ENCODE measurements around the gene FAM171A1.
"Not testable (repeated sequence)": the region's sequence is repeated elsewhere in the genome, so short reads cannot be mapped to it uniquely, and the experiment has no call there.

The FAM171A1 gene

GRCh38 chr10:15220445-15220844 is 150.6 kb downstream of the FAM171A1 start:
- Histone ChIP-seq H3K27me3 (ENCODE audit: insufficient read depth, low read length) (no peaks in the 10 kb centered on the region), H3K36me3 (ENCODE audit: insufficient read depth, low read length) (peaks cover 8% of the 10 kb centered on the region; the same call in 1 of the 2 replicates)
- 93% methylated on average over 3 of the region's 3 CpGs for WGBS

GRCh38 chr10:15216700-15217099 is 154.4 kb downstream of the FAM171A1 start:
- 100% methylated on average over 5 of the region's 6 CpGs for WGBS
- H3K27ac ChIP-seq (ENCODE audit: low read depth, low read length) = no peak overlapping the region
- H3K4me1 ChIP-seq (ENCODE audit: insufficient read depth, low read length) = no peaks in the 10 kb centered on the region
- no peaks in the 10 kb centered on the region for H3K27me3 ChIP-seq (ENCODE audit: insufficient read depth, low read length)
- H3K9ac ChIP-seq (ENCODE audit: low read depth, low read length) = no peak overlapping the region
- H3K9me3 ChIP-seq (ENCODE audit: insufficient read depth, low read depth, low read length) = no peaks in the 10 kb centered on the region
- H3K4me3 ChIP-seq (ENCODE audit: low read length) = no peak overlapping the region
- peaks cover 24% of the 10 kb centered on the region for H3K36me3 ChIP-seq (ENCODE audit: insufficient read depth, low read length)

More at GRCh38 chr10:15220445-15220844, 150.6 kb downstream of the FAM171A1 start:
- H3K9me3 ChIP-seq (ENCODE audit: insufficient read depth, low read depth, low read length) = no peaks in the 10 kb centered on the region
- H3K27ac ChIP-seq (ENCODE audit: low read depth, low read length) = no peak overlapping the region
- no peaks in the 10 kb centered on the region for H3K4me1 ChIP-seq (ENCODE audit: insufficient read depth, low read length)
- H3K9ac ChIP-seq (ENCODE audit: low read depth, low read length) = no peak overlapping the region
- H3K4me3 ChIP-seq (ENCODE audit: low read length) = no peak overlapping the region

DNA sequence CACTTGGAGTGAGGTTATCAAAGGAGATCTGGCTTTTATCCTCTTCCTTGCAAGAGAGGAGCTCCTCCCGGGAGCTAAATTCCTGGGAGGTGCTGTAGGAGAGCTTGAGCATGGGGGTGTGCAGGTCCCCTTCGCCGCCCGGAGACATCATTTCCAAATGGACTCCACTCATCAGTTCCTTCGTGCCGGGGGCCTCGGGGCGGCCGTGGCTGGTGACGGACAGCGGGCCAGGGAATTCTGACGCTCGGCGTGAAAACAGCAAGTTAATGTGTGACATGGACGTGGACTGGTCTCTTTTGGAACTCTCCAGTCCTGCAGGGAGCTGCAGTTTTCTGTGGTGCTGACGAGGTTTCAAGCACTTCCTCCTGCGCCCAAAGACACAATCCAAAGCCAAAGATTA is 156.9 kb downstream of the FAM171A1 start:
- peaks cover 23% of the 10 kb centered on the region for H3K36me3 ChIP-seq (ENCODE audit: insufficient read depth, low read length)
- H3K4me1 ChIP-seq (ENCODE audit: insufficient read depth, low read length) = no peaks in the 10 kb centered on the region
- H3K4me3 ChIP-seq (ENCODE audit: low read length) = no peak overlapping the region
- no peak overlapping the region for H3K9ac ChIP-seq (ENCODE audit: low read depth, low read length)
- 97% methylated on average over 17 of the region's 17 CpGs for WGBS
- H3K9me3 ChIP-seq (ENCODE audit: insufficient read depth, low read depth, low read length) = no peaks in the 10 kb centered on the region
- no peaks in the 10 kb centered on the region for H3K27me3 ChIP-seq (ENCODE audit: insufficient read depth, low read length)
- H3K27ac ChIP-seq (ENCODE audit: low read depth, low read length) = no peak overlapping the region

GRCh38 chr10:15213461-15213861 is 157.6 kb downstream of the FAM171A1 start:
- WGBS = 95% methylated on average over 18 of the region's 18 CpGs
- no peak overlapping the region for H3K27ac ChIP-seq (ENCODE audit: low read depth, low read length)
- no peak overlapping the region for H3K4me3 ChIP-seq (ENCODE audit: low read length)
- H3K36me3 ChIP-seq (ENCODE audit: insufficient read depth, low read length) = peaks cover 18% of the 10 kb centered on the region
- H3K9ac ChIP-seq (ENCODE audit: low read depth, low read length) = no peak overlapping the region
- no peaks in the 10 kb centered on the region for H3K4me1 ChIP-seq (ENCODE audit: insufficient read depth, low read length)
- H3K9me3 ChIP-seq (ENCODE audit: insufficient read depth, low read depth, low read length) = no peaks in the 10 kb centered on the region
- no peaks in the 10 kb centered on the region for H3K27me3 ChIP-seq (ENCODE audit: insufficient read depth, low read length)

DNA sequence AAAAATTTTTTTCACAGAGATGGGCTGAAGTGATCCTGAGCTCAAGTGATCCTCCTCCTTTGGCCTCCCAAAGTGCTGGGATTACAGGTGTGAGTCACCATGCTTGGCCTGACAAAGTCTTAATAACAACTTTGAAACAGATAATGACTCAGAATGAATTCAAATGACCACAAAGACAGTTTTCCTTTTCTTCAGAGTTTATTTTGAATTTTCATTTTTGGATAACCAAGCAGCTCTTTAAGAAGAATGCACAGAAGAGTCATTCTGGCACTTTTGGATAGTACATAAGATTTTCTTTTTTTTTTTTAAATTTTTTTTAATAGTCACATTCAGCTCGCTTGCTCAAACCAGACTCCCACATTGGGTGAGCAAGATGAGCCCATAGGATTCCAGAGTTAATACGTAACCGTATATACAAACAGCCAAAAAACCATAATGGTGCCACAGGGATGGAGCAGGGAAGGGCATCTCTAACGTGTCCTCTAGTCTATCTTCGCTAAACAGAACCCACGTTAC is 159.6 kb downstream of the FAM171A1 start:
- no peaks in the 10 kb centered on the region for H3K27me3 ChIP-seq (ENCODE audit: insufficient read depth, low read length)
- H3K4me1 ChIP-seq (ENCODE audit: insufficient read depth, low read length) = no peaks in the 10 kb centered on the region
- no peak overlapping the region for H3K4me3 ChIP-seq (ENCODE audit: low read length)
- 94% methylated on average over 6 of the region's 6 CpGs for WGBS
- no peak overlapping the region for H3K9ac ChIP-seq (ENCODE audit: low read depth, low read length)
- H3K36me3 ChIP-seq (ENCODE audit: insufficient read depth, low read length) = peaks cover 16% of the 10 kb centered on the region
- H3K9me3 ChIP-seq (ENCODE audit: insufficient read depth, low read depth, low read length) = no peaks in the 10 kb centered on the region
- no peak overlapping the region for H3K27ac ChIP-seq (ENCODE audit: low read depth, low read length)

DNA sequence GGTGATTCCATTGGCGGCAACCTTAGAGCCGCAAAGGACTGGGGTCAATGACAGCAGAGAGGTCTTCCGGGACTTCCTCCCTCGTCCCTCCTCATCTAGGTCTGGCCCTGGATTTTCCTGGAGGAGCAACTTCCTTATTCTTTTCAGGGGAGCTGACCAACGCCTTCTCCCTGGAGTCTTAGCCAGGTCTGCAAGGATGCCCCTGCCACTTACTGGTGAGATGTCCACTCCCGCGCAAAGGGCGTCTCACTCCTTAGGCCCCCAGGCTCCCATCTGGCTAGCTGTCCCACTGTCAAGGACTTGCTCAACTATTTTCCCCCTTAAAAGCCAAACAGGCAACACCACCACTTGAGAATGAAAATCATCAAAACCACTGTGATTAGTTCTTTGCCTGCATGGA is 160.6 kb downstream of the FAM171A1 start:
- no peaks in the 10 kb centered on the region for H3K9me3 ChIP-seq (ENCODE audit: insufficient read depth, low read depth, low read length)
- H3K36me3 ChIP-seq (ENCODE audit: insufficient read depth, low read length) = peaks cover 16% of the 10 kb centered on the region
- 94% methylated on average over 8 of the region's 8 CpGs for WGBS
- H3K4me1 ChIP-seq (ENCODE audit: insufficient read depth, low read length) = no peaks in the 10 kb centered on the region
- no peaks in the 10 kb centered on the region for H3K27me3 ChIP-seq (ENCODE audit: insufficient read depth, low read length)
- H3K4me3 ChIP-seq (ENCODE audit: low read length) = no peak overlapping the region
- no peak overlapping the region for H3K9ac ChIP-seq (ENCODE audit: low read depth, low read length)
- H3K27ac ChIP-seq (ENCODE audit: low read depth, low read length) = no peak overlapping the region

GRCh38 chr10:15209827-15210509 is 161.1 kb downstream of the FAM171A1 start:
- Histone ChIP-seq H3K36me3 (ENCODE audit: insufficient read depth, low read length) (peaks cover 16% of the 10 kb centered on the region), H3K27me3 (ENCODE audit: insufficient read depth, low read length) (no peaks in the 10 kb centered on the region), H3K4me1 (ENCODE audit: insufficient read depth, low read length) (no peaks in the 10 kb centered on the region), H3K9ac (ENCODE audit: low read depth, low read length) (no peak overlapping the region), H3K27ac (ENCODE audit: low read depth, low read length) (no peak overlapping the region), H3K4me3 (ENCODE audit: low read length) (no peak overlapping the region), H3K9me3 (ENCODE audit: insufficient read depth, low read depth, low read length) (no peaks in the 10 kb centered on the region)
- 49% methylated on average over 13 of the region's 14 CpGs for WGBS

DNA sequence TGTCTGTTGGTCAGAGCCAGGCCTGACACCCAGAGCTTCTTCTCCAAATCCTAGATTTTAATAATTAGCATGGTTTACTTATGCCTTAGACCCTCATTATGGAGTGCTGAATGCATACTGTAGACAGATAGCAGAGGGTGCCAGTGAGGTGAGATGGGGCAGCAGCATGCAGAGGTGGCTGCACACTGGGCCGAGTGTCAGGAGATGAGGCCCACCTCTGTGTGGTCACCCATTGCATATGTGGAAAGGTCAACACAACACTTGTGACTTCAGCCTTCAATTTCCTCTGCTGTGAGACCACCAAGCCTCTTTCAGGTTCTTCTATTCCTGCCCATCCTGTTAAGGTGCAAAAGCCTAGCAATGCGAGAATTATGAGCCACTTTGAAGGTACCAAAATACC is 162.9 kb downstream of the FAM171A1 start:
- Histone ChIP-seq H3K9me3 (ENCODE audit: insufficient read depth, low read depth, low read length) (no peaks in the 10 kb centered on the region), H3K27me3 (ENCODE audit: insufficient read depth, low read length) (no peaks in the 10 kb centered on the region), H3K4me3 (ENCODE audit: low read length) (no peak overlapping the region), H3K4me1 (ENCODE audit: insufficient read depth, low read length) (no peaks in the 10 kb centered on the region), H3K9ac (ENCODE audit: low read depth, low read length) (no peak overlapping the region), H3K27ac (ENCODE audit: low read depth, low read length) (no peak overlapping the region), H3K36me3 (ENCODE audit: insufficient read depth, low read length) (peaks cover 7% of the 10 kb centered on the region; the same call in 1 of the 2 replicates)
- WGBS = 96% methylated on average over 2 of the region's 2 CpGs

DNA sequence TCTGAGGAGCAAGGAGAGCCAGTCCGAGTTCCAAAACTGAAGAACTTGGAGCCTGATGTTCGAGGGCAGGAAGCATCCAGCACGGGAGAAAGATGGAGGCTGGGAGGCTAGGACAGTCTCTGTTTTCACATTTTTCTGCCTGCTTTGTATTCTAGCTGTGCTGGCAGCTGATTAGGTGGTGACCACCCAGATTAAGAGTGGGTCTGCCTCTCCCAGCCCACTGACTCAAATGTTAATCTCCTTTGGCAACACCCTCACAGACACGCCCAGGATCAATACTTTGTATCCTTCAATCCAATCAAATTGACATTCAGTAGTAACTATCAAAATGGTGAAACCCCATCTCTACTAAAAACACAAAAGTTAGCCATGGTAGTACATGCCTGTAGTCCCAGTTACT is 163.7 kb downstream of the FAM171A1 start:
- not testable (repeated sequence) for H3K4me1 ChIP-seq (ENCODE audit: insufficient read depth, low read length); H3K9me3 ChIP-seq (ENCODE audit: insufficient read depth, low read depth, low read length); H3K27ac ChIP-seq (ENCODE audit: low read depth, low read length); H3K36me3 ChIP-seq (ENCODE audit: insufficient read depth, low read length); H3K9ac ChIP-seq (ENCODE audit: low read depth, low read length); H3K27me3 ChIP-seq (ENCODE audit: insufficient read depth, low read length); H3K4me3 ChIP-seq (ENCODE audit: low read length)
- WGBS = 93% methylated on average over 4 of the region's 4 CpGs

DNA sequence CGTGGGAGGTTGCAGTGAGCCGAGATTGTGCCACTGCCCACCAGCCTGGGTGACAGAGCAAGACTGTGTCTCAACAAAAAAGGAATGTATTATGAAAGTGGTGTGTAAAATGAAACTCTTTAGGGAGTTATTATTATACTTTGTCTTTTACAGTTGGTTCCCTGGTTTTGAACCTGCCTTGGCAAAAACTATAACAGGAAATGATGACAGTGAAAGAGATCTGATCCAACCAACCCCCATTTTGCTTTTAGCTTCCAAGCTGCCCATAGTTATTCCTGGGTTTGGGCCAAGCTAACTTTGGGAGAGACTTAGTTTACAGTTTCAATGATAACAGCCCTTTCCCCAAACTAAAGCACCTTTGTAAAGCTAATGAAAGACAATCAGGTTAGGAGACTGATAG is 168.4 kb downstream of the FAM171A1 start:
- Histone ChIP-seq H3K36me3 (ENCODE audit: insufficient read depth, low read length) (no peaks in the 10 kb centered on the region), H3K9ac (ENCODE audit: low read depth, low read length) (no peak overlapping the region), H3K4me1 (ENCODE audit: insufficient read depth, low read length) (peaks cover 15% of the 10 kb centered on the region; the same call in 1 of the 2 replicates), H3K4me3 (ENCODE audit: low read length) (no peak overlapping the region), H3K9me3 (ENCODE audit: insufficient read depth, low read depth, low read length) (no peaks in the 10 kb centered on the region), H3K27me3 (ENCODE audit: insufficient read depth, low read length) (no peaks in the 10 kb centered on the region), H3K27ac (ENCODE audit: low read depth, low read length) (no peak overlapping the region)
- WGBS = 95% methylated on average over 2 of the region's 2 CpGs

GRCh38 chr10:15202301-15202621 is 168.8 kb downstream of the FAM171A1 start:
- H3K4me3 ChIP-seq (ENCODE audit: low read length); H3K27ac ChIP-seq (ENCODE audit: low read depth, low read length); H3K9me3 ChIP-seq (ENCODE audit: insufficient read depth, low read depth, low read length); H3K9ac ChIP-seq (ENCODE audit: low read depth, low read length); H3K36me3 ChIP-seq (ENCODE audit: insufficient read depth, low read length); H3K27me3 ChIP-seq (ENCODE audit: insufficient read depth, low read length): not testable (repeated sequence)
- H3K4me1 ChIP-seq (ENCODE audit: insufficient read depth, low read length) = peaks cover 15% of the 10 kb centered on the region; the same call in 1 of the 2 replicates
- WGBS = 96% methylated on average over 8 of the region's 8 CpGs

Measured in HUES64 (cell line).